NCI-H748 (cell line): ENCODE measurements around the gene GJE1.

Experiments
- DNase-seq: peaks from one replicate; lab custom pipeline; 2025; ENCODE audit not compliant: unreplicated experiment; lab: John Stamatoyannopoulos, UW

Gene GJE1

GRCh38 chr6:142162780-142163179 lies 30.1 kb downstream of the GJE1 start:
- peak; percentile 76 for DNase-seq

DNA sequence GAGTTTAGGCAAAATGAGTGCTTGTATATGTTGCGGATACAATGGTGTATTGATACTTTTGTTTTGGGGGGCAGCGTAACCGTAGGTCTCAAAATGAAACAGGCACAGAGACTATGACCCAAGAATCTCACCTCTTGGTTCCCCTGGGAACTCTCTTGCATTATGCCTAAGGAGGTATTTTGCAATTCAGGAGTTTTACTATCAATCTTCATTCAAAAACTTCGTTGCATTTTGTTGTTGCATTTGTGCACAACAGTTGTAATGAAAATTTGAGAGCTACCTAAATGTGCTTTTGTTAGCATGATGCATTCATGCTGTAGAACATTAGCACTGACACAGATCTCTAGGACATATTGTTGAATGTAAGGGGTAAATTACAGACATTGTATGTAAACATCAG lies 32.5 kb downstream of the GJE1 start:
- no peak for DNase-seq

DNA sequence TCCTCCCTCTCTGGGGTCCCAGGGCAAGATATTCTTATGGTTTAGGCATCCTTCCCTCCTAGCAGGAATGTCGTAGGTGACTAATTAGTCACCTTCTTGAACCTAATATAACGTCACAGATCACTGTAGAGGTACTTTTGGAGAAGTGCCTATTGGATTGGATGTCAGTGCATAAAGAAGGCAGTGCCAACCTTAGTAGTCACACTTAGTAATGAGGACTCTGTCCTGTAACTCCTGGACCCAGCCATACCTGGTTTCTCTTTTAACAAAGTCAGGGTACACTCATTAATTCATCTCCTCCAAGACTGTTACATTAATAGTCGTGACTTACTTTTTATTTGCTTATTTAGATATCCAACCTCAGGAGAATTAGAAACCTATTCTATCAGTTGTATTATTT lies 34.3 kb downstream of the GJE1 start:
- no peak for DNase-seq

DNA sequence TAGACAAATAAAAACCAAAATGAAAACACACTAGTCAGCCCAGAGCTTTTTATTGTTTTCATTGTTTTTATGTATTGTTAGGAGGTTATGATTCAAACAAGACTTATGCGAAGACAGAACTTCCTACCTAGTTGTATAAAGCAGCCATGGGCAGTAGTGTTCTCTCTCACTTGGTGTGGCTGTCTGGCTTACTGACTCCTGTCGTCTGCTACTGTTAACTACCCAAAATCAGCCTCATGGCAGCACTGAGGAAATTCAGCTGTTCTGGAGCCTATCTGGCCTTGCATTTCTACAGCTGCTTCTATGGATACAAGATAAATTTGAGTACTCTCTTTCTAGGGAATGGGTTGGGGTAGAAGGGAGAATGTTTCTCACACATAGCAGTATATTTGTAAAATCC lies 34.8 kb downstream of the GJE1 start:
- no peak for DNase-seq

- no peak for DNase-seq
These were observed 38.6 kb downstream of the GJE1 start for GRCh38 chr6:142171351-142171750.

DNA sequence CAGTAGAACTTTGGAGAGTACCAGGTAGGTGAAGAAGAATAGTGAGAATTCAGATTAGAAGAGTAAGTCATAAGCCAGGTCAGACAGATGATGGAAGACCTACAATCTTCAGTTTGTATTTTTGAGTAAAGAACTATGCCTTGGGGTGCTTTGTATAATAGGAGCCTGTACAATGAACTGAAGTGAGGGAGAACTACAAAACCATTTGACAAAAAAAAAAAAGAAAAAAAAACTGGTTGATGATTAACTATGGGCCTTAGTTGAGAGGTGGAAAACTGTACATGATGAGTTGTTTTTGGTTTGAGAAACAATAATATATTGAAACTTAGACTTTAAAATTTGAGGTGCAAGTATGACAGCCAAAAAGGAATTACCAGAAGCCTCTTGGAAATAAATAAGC lies 40.0 kb downstream of the GJE1 start:
- no peak for DNase-seq

DNA sequence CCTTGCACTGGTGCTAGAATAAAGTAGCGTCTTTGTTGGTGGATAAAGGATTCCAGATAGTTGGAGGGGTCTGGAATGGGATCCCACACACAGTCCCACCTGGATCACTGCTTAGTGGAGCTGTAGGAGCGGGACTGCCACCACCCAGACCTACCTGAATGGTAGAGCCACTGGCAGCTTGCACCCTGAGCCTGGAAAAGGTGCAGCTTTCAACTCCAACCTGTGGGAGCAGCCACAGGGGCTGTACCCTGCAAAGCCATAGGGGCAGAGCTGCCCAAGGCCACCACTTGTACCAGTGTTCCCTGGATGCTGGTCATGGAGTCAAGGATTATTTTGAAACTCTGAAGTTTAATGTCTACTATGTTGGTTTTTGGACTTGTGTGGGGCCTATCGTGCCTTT lies 41.3 kb downstream of the GJE1 start:
- DNase-seq = no peak

DNA sequence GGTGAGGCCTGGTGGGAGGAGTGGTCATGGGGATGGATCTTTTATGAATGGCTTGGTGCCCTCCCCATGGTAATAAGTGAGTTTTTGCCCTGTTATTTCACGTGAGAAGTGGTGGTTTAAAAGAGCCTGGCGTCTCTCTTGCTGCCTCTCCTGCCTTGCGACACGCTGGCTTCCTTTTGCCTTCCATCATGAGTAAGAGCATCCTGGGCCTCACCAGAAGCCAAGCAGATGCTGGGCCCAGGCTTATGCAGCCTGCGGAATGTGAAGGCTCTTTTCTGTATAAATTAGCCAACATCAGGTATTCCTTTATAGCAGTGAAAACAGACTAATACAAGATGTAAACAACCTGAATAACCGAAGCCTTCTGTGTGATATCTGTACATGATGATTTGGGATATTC lies 42.0 kb downstream of the GJE1 start:
- no peak for DNase-seq

GRCh38 chr6:142178129-142178528 lies 45.4 kb downstream of the GJE1 start:
- no peak for DNase-seq

DNA sequence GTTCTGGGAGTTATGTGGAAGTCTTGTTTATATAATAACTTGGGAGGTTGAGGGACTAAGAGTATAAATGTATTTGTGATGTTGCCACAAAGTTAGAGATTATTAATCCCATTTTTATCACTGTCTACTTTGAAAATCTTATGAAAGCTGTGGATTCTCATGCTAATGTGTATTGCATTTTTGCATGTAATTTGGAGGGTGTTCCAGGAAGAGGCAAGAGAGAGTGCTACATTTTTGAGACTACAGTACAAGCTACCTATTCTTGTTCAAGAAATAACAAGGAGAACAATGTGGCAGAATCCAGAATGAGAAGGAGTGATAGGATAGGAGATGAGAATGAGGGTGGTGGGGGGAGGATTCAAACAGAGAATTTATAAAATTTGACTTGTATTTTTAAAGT lies 49.3 kb downstream of the GJE1 start:
- DNase-seq = no peak

- DNase-seq = no peak
These were observed 50.6 kb downstream of the GJE1 start for GRCh38 chr6:142183351-142183750.

DNA sequence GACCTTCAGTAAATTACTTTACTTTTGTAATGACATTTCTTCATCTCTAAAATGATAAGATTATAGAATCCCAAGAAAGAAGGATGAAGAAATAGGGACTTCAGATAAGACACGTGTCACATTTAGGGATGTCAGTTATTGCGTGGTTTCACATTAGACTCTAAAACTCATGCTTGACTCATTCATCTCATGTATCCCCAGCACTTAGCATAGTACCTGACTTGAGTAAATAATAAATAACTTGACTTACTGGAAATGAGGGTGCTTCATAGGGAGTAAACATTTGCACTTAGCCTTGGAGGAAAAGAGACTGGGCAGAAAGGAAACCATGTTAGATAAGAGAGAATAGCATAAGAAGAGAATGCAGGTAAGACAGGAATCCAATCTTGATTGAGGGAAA lies 51.6 kb downstream of the GJE1 start:
- no peak for DNase-seq
